ENCODE data around the gene ZNF654. TPM values are rescaled to one million over a fixed set of nuclear protein-coding genes. Genes with fewer than 3 reads are reported as not detected.

Gene ZNF654
- total RNA-seq, 1 experiment from 2014 or later = 7.0 TPM

DNA sequence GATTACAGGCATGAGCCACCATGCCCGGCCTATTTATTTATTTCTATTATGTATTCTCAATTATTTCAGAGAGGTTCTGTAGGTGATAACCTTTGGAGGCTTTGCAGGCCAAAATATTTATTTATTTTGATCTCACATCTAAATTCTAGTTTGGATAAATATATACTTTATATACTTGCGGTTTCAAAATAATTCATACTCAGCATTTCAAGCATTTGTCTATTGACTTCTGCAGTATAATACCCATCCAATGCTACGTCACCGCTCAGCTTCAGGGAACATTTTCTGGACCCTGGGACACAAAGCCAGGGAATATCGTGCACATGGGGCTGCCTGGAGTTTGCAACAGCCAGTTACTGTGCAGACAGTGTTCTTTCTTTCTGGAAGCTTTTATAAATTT, 22.8 kb upstream of the ZNF654 start (continued):
- TF ChIP-seq, protein P1, sequence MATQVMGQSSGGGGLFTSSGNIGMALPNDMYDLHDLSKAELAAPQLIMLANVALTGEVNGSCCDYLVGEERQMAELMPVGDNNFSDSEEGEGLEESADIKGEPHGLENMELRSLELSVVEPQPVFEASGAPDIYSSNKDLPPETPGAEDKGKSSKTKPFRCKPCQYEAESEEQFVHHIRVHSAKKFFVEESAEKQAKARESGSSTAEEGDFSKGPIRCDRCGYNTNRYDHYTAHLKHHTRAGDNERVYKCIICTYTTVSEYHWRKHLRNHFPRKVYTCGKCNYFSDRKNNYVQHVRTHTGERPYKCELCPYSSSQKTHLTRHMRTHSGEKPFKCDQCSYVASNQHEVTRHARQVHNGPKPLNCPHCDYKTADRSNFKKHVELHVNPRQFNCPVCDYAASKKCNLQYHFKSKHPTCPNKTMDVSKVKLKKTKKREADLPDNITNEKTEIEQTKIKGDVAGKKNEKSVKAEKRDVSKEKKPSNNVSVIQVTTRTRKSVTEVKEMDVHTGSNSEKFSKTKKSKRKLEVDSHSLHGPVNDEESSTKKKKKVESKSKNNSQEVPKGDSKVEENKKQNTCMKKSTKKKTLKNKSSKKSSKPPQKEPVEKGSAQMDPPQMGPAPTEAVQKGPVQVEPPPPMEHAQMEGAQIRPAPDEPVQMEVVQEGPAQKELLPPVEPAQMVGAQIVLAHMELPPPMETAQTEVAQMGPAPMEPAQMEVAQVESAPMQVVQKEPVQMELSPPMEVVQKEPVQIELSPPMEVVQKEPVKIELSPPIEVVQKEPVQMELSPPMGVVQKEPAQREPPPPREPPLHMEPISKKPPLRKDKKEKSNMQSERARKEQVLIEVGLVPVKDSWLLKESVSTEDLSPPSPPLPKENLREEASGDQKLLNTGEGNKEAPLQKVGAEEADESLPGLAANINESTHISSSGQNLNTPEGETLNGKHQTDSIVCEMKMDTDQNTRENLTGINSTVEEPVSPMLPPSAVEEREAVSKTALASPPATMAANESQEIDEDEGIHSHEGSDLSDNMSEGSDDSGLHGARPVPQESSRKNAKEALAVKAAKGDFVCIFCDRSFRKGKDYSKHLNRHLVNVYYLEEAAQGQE (IDR thresholded peaks at IDR 0.05; ENCODE audit: low read depth) = no peak
- TF ChIP-seq RAD21 (IDR thresholded peaks at IDR 0.05; ENCODE audit: low read depth) (no peak), EZH2phosphoT487 (IDR thresholded peaks at IDR 0.05; ENCODE audit: borderline replicate concordance) (no peak), SIN3A (IDR thresholded peaks at IDR 0.05; ENCODE audit: low read depth) (no peak), CBX3 (IDR thresholded peaks at IDR 0.05; ENCODE audit: low read depth) (no peak)
- TF ChIP-seq, protein P2, sequence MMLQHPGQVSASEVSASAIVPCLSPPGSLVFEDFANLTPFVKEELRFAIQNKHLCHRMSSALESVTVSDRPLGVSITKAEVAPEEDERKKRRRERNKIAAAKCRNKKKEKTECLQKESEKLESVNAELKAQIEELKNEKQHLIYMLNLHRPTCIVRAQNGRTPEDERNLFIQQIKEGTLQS (IDR thresholded peaks at IDR 0.05) = no peak
- TF ChIP-seq, protein P3, sequence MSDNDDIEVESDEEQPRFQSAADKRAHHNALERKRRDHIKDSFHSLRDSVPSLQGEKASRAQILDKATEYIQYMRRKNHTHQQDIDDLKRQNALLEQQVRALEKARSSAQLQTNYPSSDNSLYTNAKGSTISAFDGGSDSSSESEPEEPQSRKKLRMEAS (IDR thresholded peaks at IDR 0.05) = no peak

DNA sequence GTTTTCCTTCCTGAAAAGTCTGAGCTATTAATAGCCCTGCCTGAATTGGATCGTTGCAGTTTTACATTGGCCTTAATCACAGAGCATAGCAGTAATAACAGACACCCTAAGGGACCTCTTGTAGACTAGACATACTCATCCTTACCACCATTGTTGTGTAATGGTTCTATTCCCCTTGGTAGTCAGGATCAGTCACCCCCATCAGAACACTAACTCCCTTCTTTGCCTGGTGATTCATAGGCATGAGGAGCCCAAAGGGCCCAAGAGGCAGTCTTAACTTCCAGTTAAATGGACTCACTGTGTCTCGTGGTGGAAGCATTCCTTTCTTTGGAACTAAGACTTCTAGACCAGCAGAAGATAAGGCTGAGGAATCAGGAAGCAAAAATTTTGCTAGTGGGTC, 20.5 kb upstream of the ZNF654 start:
- Histone ChIP-seq H3K9me3 (ENCODE audit: control insufficient read depth in 1 of 2, insufficient read depth in 1 of 2, low read depth in 1 of 2, low read length in 2 of 2) (no peaks in the 10 kb centered on the region), H3K4me1 (ENCODE audit: control insufficient read depth in 1 of 2, insufficient read depth in 2 of 2, low read length in 2 of 2) (no peaks in the 10 kb centered on the region), H3K4me3 (replicated peaks in 1 of 2; ENCODE audit: low read depth in 1 of 2, low read length in 2 of 2) (no peak overlapping the region), H4K20me1 (ENCODE audit: insufficient read depth) (no peaks in the 10 kb centered on the region), H3K27me3 (ENCODE audit: insufficient read depth, low read length) (no peaks in the 10 kb centered on the region), H3K9ac (ENCODE audit: low read length) (no peak overlapping the region), H3K4me2 (ENCODE audit: low read length) (no peak overlapping the region), H3K27ac (ENCODE audit: low read depth, low read length) (no peak overlapping the region), H3K36me3 (ENCODE audit: control insufficient read depth in 1 of 2, insufficient read depth in 2 of 2, low read length in 2 of 2) (no peaks in the 10 kb centered on the region), H2AFZ (ENCODE audit: low read depth, low read length, poor library complexity, severe bottlenecking) (no peak overlapping the region), H3K79me2 (ENCODE audit: insufficient read depth, low read length) (no peaks in the 10 kb centered on the region), H3K9me2 (ENCODE audit: insufficient read depth) (no peaks in the 10 kb centered on the region)
- BruUV-seq (replicated peaks) = no TSS peak
- intact Hi-C loops (cut with micrococcal nuclease) = no loop called here
- DNase-seq (ENCODE audit: low read depth, low spot score) (no peak), ATAC-seq (no peak)
- RAD21 ChIA-PET (ENCODE audit: low non-redundant PET in 1 of 2, low total read pairs in 2 of 2, uncharacterized antibody in 2 of 2, unreplicated experiment in 2 of 2) = no interaction called here
- CTCF ChIA-PET = no interaction called here
- POLR2A ChIA-PET = no interaction called here
- no peak for TF ChIP-seq FOSL1 (IDR thresholded peaks at IDR 0.05; ENCODE audit: low read depth)
- no peak for TF ChIP-seq RAD21 (IDR thresholded peaks at IDR 0.05; ENCODE audit: low read depth)
- TF ChIP-seq, protein P4, sequence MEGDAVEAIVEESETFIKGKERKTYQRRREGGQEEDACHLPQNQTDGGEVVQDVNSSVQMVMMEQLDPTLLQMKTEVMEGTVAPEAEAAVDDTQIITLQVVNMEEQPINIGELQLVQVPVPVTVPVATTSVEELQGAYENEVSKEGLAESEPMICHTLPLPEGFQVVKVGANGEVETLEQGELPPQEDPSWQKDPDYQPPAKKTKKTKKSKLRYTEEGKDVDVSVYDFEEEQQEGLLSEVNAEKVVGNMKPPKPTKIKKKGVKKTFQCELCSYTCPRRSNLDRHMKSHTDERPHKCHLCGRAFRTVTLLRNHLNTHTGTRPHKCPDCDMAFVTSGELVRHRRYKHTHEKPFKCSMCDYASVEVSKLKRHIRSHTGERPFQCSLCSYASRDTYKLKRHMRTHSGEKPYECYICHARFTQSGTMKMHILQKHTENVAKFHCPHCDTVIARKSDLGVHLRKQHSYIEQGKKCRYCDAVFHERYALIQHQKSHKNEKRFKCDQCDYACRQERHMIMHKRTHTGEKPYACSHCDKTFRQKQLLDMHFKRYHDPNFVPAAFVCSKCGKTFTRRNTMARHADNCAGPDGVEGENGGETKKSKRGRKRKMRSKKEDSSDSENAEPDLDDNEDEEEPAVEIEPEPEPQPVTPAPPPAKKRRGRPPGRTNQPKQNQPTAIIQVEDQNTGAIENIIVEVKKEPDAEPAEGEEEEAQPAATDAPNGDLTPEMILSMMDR (IDR thresholded peaks at IDR 0.05 in 2 of 3, conservative IDR thresholded peaks at IDR 0.05 in 1 of 3; ENCODE audit: borderline replicate concordance in 1 of 3, insufficient read depth in 1 of 3, low read depth in 2 of 3, low read length in 2 of 3) = no peak
- no peak for TF ChIP-seq SRF (IDR thresholded peaks at IDR 0.05; ENCODE audit: low read depth)
- TF ChIP-seq, protein P5, sequence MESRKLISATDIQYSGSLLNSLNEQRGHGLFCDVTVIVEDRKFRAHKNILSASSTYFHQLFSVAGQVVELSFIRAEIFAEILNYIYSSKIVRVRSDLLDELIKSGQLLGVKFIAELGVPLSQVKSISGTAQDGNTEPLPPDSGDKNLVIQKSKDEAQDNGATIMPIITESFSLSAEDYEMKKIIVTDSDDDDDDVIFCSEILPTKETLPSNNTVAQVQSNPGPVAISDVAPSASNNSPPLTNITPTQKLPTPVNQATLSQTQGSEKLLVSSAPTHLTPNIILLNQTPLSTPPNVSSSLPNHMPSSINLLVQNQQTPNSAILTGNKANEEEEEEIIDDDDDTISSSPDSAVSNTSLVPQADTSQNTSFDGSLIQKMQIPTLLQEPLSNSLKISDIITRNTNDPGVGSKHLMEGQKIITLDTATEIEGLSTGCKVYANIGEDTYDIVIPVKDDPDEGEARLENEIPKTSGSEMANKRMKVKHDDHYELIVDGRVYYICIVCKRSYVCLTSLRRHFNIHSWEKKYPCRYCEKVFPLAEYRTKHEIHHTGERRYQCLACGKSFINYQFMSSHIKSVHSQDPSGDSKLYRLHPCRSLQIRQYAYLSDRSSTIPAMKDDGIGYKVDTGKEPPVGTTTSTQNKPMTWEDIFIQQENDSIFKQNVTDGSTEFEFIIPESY (IDR thresholded peaks at IDR 0.05; ENCODE audit: extremely low read depth, insufficient replicate concordance, low read length) = no peak
- no peak for TF ChIP-seq CEBPB (IDR thresholded peaks at IDR 0.05; ENCODE audit: low read depth)
- no peak for TF ChIP-seq EZH2 (IDR thresholded peaks at IDR 0.05)
- TF ChIP-seq, protein P1 (IDR thresholded peaks at IDR 0.05; ENCODE audit: low read depth) = no peak
- TF ChIP-seq JUND (IDR thresholded peaks at IDR 0.05) = no peak

Measured in HCT116 (cell line).